Neural progenitor cell (in vitro differentiated cells): Measurements from ENCODE around the gene OPN3. TPM values are rescaled to one million over a fixed set of nuclear protein-coding genes. Genes with fewer than 3 reads are reported as not detected.

Experiments
- DNase-seq: peaks from one replicate; pipeline ENCODE4 v3.0.0-alpha.2; 2016; ENCODE audit warnings: low spot score
- H2AFZ ChIP-seq: fragments of 200-600 bp; sonication (generic); replicated peaks from 2 replicates; pipeline ENCODE4 v1.6.1; 2016; ENCODE audit warnings: antibody characterized with exemption
- H3F3A ChIP-seq: fragments of 200-600 bp; sonication (generic); 2 replicates; pipeline ENCODE4 v1.6.1; 2016; ENCODE audit warnings: antibody characterized with exemption, low read depth
- H3K27ac ChIP-seq: fragments of 200-600 bp; sonication (generic); 2 replicates; pipeline ENCODE4 v1.5.1; 2016; ENCODE audit warnings: mild to moderate bottlenecking
- H3K27me3 ChIP-seq: fragments of 200-600 bp; sonication (generic); 2 replicates; pipeline ENCODE4 v1.6.1; 2016; ENCODE audit warnings: mild to moderate bottlenecking, moderate library complexity
- H3K36me3 ChIP-seq: fragments of 200-600 bp; sonication (generic); 2 replicates; pipeline ENCODE4 v1.5.1; 2016
- H3K4me1 ChIP-seq: fragments of 200-600 bp; sonication (generic); 2 replicates; pipeline ENCODE4 v1.6.1; 2016; ENCODE audit warnings: mixed run types
- H3K4me2 ChIP-seq: fragments of 200-600 bp; sonication (generic); 2 replicates; pipeline ENCODE4 v1.6.1; 2016
- H3K4me3 ChIP-seq: fragments of 200-600 bp; sonication (generic); 2 replicates; pipeline ENCODE4 v1.5.1; 2016
- H3K79me2 ChIP-seq: fragments of 200-600 bp; sonication (generic); 2 replicates; pipeline ENCODE4 v1.6.1; 2016; ENCODE audit warnings: low read depth
- H3K9ac ChIP-seq: fragments of 200-600 bp; sonication (generic); 2 replicates; pipeline ENCODE4 v1.6.1; 2016
- H3K9me3 ChIP-seq: fragments of 200-600 bp; sonication (generic); 2 replicates; pipeline ENCODE4 v1.5.1; 2016; ENCODE audit warnings: low read depth
- H4K20me1 ChIP-seq: fragments of 200-600 bp; sonication (generic); 2 replicates; pipeline ENCODE4 v1.6.1; 2016; ENCODE audit warnings: low read depth
- H3K27ac Mint-ChIP-seq: 3 replicates; pipeline ENCODE4 v1.8.0; 2021; ENCODE audit warnings: mixed read lengths
- H3K27me3 Mint-ChIP-seq: 2 replicates; pipeline ENCODE4 v1.8.0; 2022; ENCODE audit warnings: low read depth, mild to moderate bottlenecking, inconsistent platforms, moderate library complexity, mixed read lengths; ENCODE audit not compliant: insufficient read depth
- H3K36me3 Mint-ChIP-seq: 3 replicates; pipeline ENCODE4 v1.8.0; 2021; ENCODE audit warnings: mixed read lengths
- H3K4me1 Mint-ChIP-seq: 3 replicates; pipeline ENCODE4 v1.8.0; 2021; ENCODE audit warnings: mixed read lengths
- H3K4me3 Mint-ChIP-seq: 3 replicates; pipeline ENCODE4 v1.8.0; 2021; ENCODE audit warnings: mild to moderate bottlenecking, moderate library complexity, mixed read lengths
- H3K9me3 Mint-ChIP-seq: 3 replicates; pipeline ENCODE4 v1.8.0; 2020; ENCODE audit warnings: mixed read lengths
- EZH2 ChIP-seq: fragments of 200-600 bp; sonication (generic); IDR thresholded peaks from 2 replicates; pipeline ENCODE4 v1.6.1; 2017; ENCODE audit warnings: antibody characterized with exemption, mild to moderate bottlenecking, moderate library complexity
- EZH2phosphoT487 ChIP-seq: fragments of 200-600 bp; sonication (generic); IDR thresholded peaks from 2 replicates; pipeline ENCODE4 v1.6.1; 2017; ENCODE audit warnings: antibody characterized with exemption
- total RNA-seq: library from RNA; depleted of rRNA; stranded (reverse); fragments of >200 nt; gene quantifications from 2 replicates; pipeline ENCODE4 v1.2.3, GENCODE V29; 2015; ENCODE audit warnings: low replicate concordance
- TF ChIP-seq, protein P1 (sequence below): fragments of 200-600 bp; sonication (generic); IDR thresholded peaks from 2 replicates; pipeline ENCODE4 v1.5.1; 2017; ENCODE audit warnings: antibody characterized with exemption, mild to moderate bottlenecking

Gene OPN3
- total RNA-seq, 1 donor from 2014 or later: 53.5 TPM

DNA sequence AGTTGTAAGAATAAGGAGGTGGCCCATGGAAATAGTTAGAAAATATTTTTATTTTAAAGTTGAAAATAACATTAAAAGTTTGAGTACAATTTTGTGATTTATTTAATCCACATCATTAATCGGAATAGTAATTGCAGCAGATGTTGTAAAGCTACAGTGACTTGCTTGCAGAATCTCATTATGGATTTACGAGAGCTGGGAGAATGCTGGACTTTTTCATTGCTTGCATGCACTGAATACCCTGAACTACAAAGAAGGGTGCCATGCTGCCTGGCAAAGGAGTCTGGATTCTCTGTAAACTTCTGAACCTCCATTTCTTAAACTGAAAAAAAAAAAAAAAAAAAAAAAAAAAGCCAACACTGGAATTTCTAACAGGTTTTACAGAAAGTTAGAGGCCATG is 38.4 kb upstream of the OPN3 start:
- TF ChIP-seq EZH2phosphoT487: no peak
- TF ChIP-seq EZH2: no peak
- TF ChIP-seq, protein P1, sequence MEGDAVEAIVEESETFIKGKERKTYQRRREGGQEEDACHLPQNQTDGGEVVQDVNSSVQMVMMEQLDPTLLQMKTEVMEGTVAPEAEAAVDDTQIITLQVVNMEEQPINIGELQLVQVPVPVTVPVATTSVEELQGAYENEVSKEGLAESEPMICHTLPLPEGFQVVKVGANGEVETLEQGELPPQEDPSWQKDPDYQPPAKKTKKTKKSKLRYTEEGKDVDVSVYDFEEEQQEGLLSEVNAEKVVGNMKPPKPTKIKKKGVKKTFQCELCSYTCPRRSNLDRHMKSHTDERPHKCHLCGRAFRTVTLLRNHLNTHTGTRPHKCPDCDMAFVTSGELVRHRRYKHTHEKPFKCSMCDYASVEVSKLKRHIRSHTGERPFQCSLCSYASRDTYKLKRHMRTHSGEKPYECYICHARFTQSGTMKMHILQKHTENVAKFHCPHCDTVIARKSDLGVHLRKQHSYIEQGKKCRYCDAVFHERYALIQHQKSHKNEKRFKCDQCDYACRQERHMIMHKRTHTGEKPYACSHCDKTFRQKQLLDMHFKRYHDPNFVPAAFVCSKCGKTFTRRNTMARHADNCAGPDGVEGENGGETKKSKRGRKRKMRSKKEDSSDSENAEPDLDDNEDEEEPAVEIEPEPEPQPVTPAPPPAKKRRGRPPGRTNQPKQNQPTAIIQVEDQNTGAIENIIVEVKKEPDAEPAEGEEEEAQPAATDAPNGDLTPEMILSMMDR: no peak
- Mint-ChIP-seq H3K36me3 (no peaks in the 10 kb centered on the region), H3K27ac (no peak overlapping the region), H3K27me3 (peaks cover 6% of the 10 kb centered on the region), H3K9me3 (peaks cover 4% of the 10 kb centered on the region), H3K4me1 (peaks cover 35% of the 10 kb centered on the region), H3K4me3 (no peak overlapping the region)
- Histone ChIP-seq H4K20me1 (no peaks in the 10 kb centered on the region), H3K27me3 (no peaks in the 10 kb centered on the region), H3F3A (no peaks in the 10 kb centered on the region), H3K4me3 (no peak overlapping the region), H3K4me1 (peaks cover 4% of the 10 kb centered on the region), H3K9me3 (no peaks in the 10 kb centered on the region), H3K27ac (no peak overlapping the region), H3K4me2 (no peak overlapping the region), H3K79me2 (no peaks in the 10 kb centered on the region), H3K36me3 (no peaks in the 10 kb centered on the region), H3K9ac (no peak overlapping the region), H2AFZ (no peak overlapping the region)
- DNase-seq: no peak

DNA sequence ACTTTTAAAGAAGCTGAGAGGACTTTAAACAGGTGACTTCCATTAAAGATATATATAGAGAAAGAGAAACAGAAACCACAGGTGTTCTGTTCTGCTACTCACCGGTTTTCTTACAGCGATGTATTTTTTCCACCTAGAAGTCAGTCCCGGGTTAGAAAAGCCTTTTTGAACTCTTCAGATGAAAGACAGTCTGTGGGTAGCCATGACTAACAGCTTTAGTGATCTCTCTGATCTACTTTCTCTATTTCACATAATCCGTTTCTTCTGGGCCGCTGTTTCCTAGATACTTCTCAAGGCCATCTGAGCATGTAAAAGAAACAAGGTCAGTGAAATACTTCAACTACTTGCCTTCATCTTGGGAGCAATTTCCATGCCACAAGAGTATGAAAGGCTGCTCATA is 37.0 kb upstream of the OPN3 start:
- Mint-ChIP-seq H3K36me3 (no peaks in the 10 kb centered on the region), H3K27me3 (peaks cover 6% of the 10 kb centered on the region), H3K4me1 (peaks cover 35% of the 10 kb centered on the region), H3K9me3 (peaks cover 4% of the 10 kb centered on the region), H3K4me3 (no peak overlapping the region), H3K27ac (no peak overlapping the region)
- no peak for DNase-seq
- Histone ChIP-seq H3K27me3 (no peaks in the 10 kb centered on the region), H3K27ac (no peak overlapping the region), H3K4me2 (no peak overlapping the region), H3F3A (no peaks in the 10 kb centered on the region), H3K36me3 (no peaks in the 10 kb centered on the region), H3K4me1 (peaks cover 4% of the 10 kb centered on the region), H3K9ac (no peak overlapping the region), H2AFZ (no peak overlapping the region), H4K20me1 (no peaks in the 10 kb centered on the region), H3K4me3 (no peak overlapping the region), H3K9me3 (no peaks in the 10 kb centered on the region), H3K79me2 (no peaks in the 10 kb centered on the region)
- no peak for TF ChIP-seq EZH2
- TF ChIP-seq, protein P1: no peak
- no peak for TF ChIP-seq EZH2phosphoT487

DNA sequence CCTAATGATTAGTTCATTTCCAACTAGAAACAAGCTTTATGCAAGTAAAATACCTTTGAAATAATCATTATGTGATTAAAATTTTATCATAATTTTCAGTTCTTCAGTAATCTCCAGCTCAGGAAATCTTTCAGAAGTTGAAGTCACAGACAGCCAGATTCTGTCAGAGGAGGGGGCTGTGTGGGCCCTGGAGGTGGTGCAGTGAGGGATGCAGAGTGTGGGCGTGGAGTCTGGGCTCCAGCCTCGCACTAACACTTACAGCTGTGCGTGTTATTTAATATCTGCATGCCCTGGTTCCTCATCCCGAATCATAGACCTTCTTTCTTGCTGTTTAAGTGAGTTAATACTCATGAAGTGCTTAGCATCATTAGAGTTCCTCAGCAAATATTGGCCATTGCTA is 35.8 kb upstream of the OPN3 start:
- H3K9ac ChIP-seq: no peak overlapping the region
- H4K20me1 ChIP-seq: no peaks in the 10 kb centered on the region
- Mint-ChIP-seq H3K4me3 (no peak overlapping the region), H3K27ac (no peak overlapping the region), H3K27me3 (peaks cover 2% of the 10 kb centered on the region), H3K4me1 (peaks cover 35% of the 10 kb centered on the region), H3K36me3 (no peaks in the 10 kb centered on the region), H3K9me3 (no peaks in the 10 kb centered on the region)
- H3K4me2 ChIP-seq: no peak overlapping the region
- H3F3A ChIP-seq: no peaks in the 10 kb centered on the region
- H3K79me2 ChIP-seq: no peaks in the 10 kb centered on the region
- no peak for DNase-seq
- no peak overlapping the region for H3K4me3 ChIP-seq
- H3K9me3 ChIP-seq: no peaks in the 10 kb centered on the region
- H2AFZ ChIP-seq: no peak overlapping the region
- no peaks in the 10 kb centered on the region for H3K27me3 ChIP-seq
- H3K4me1 ChIP-seq: peaks cover 4% of the 10 kb centered on the region
- TF ChIP-seq EZH2 (no peak), EZH2phosphoT487 (no peak)
- TF ChIP-seq, protein P1: no peak
- no peak overlapping the region for H3K27ac ChIP-seq
- no peaks in the 10 kb centered on the region for H3K36me3 ChIP-seq
